Heart left ventricle (tissue), 13 donors: ENCODE data around the gene TRERF1.

Experiments
- CTCF ChIP-seq, 12 donors: fragments of 200-600 bp; sonication (generic) in 4 of 12; IDR thresholded peaks; one replicate each; pipeline versions ENCODE4 v1.5.0 to v1.8.0; 2018 to 2022; ENCODE audit warnings: antibody characterized with exemption in 12 of 12, mild to moderate bottlenecking in 5 of 12
- POLR2A ChIP-seq, 2 donors: fragments of 450-650 bp; IDR thresholded peaks; one replicate each; pipeline ENCODE4 v1.6.1; 2017; ENCODE audit warnings: antibody characterized with exemption in 2 of 2, mild to moderate bottlenecking in 2 of 2, moderate library complexity in 2 of 2
- donor health status: ischemic (EF 13 %, LVEDD 7.1; RV severe dilation, severe dysfunction).
- donor health status: DM: no; HTN: yes; CAD: no.
- donor health status: DM: no; HTN: no; CAD: no.
- donor health status: ischemic (EF 25% LVEDD 6.9; RV normal size, moderate dysfunction).
- donor health status: ischemic (EF 25% LVEDD 5.7; RV mildly dilated, moderate dysfunction).
- donor health status: ischemic (EF 35%, LVEDD 5.7; RV mildly dilated, moderate dysfunction).
- donor health status: nonischemic (EF 11% LVEDD 7.7; RV severe dilation, severe dysfunction).
- donor health status: DM: yes; HTN: yes; CAD: no.
- donor health status: PGD.
- donor health status: ischemic (EF 29% LVEDD 5.4; RV normal size, mild dysfunction).
- donor health status: nonischemic (EF 23%, LVEDD 6.1; RV moderate dilation, normal function).

GRCh38 chr6:42179261-42179944 is 272.3 kb downstream of the TRERF1 start:
- TF ChIP-seq CTCF (IDR thresholded peaks at IDR 0.05): no peak
- TF ChIP-seq POLR2A (IDR thresholded peaks at IDR 0.05): no peak
